Neural crest cell (in vitro differentiated cells): ENCODE measurements around the gene RPS3. TPM values are rescaled to one million over a fixed set of nuclear protein-coding genes. Genes with fewer than 3 reads are reported as not detected.
A peak's percentile ranks its signal among the peaks of the same experiment; 100 is the strongest.
"Not testable (repeated sequence)": the region's sequence is repeated elsewhere in the genome, so short reads cannot be mapped to it uniquely, and the experiment has no call there.

Experiments used
- DNase-seq: peaks from one replicate; pipeline ENCODE4 v3.0.0; 2021; ENCODE audit warnings: low read depth, mixed read lengths, low spot score
- H3K27ac Mint-ChIP-seq: one replicate; pipeline ENCODE4 v1.8.0; 2021; ENCODE audit warnings: mild to moderate bottlenecking, mixed read lengths; ENCODE audit not compliant: unreplicated experiment
- H3K27me3 Mint-ChIP-seq: 2 replicates; pipeline ENCODE4 v1.8.0; 2021; ENCODE audit warnings: low read depth, mild to moderate bottlenecking, mixed read lengths
- H3K36me3 Mint-ChIP-seq: 2 replicates; pipeline ENCODE4 v1.8.0; 2021; ENCODE audit warnings: low read depth, mild to moderate bottlenecking, mixed read lengths
- H3K4me1 Mint-ChIP-seq: 2 replicates; pipeline ENCODE4 v1.8.0; 2021; ENCODE audit warnings: mixed read lengths
- H3K4me3 Mint-ChIP-seq: one replicate; pipeline ENCODE4 v1.8.0; 2021; ENCODE audit warnings: mild to moderate bottlenecking, mixed read lengths
- H3K9me3 Mint-ChIP-seq: 2 replicates; pipeline ENCODE4 v1.8.0; 2021; ENCODE audit warnings: mixed read lengths
- total RNA-seq: library from RNA; stranded (reverse); gene quantifications from 2 replicates; pipeline ENCODE4 v1.2.1, GENCODE V29; 2021
- TF ChIP-seq, protein P1 (sequence below): fragments of 200-600 bp; sonication (generic); conservative IDR thresholded peaks from 2 replicates; pipeline ENCODE4 v1.5.0; 2021; ENCODE audit warnings: antibody characterized with exemption, mild to moderate bottlenecking

The RPS3 gene
- total RNA-seq, 1 donor from 2014 or later, result 3,664 TPM

DNA sequence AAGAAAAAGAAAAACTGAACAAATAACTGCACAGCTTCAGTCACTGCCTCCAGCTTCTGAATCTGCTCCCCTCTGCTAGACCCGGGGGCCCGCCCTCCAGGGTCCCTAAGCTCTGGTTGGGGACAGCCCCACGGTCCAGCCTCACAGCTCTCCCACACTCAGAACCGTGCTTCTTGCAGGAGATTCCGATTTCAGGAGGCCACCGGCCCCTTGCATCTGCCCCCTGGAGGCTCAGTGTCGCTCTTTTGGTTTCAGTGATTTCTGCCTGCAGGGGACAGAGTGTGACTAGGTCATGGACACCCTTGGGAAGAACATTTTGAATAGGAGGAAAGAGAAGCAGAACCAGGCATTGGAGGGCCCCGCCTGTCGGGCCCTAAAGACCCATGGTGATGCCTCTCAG, 23.1 kb upstream of the RPS3 start:
- Mint-ChIP-seq H3K27ac (no peak overlapping the region), H3K9me3 (no peaks in the 10 kb centered on the region), H3K27me3 (no peaks in the 10 kb centered on the region), H3K36me3 (no peaks in the 10 kb centered on the region), H3K4me1 (no peaks in the 10 kb centered on the region), H3K4me3 (no peak overlapping the region)
- TF ChIP-seq, protein P1, sequence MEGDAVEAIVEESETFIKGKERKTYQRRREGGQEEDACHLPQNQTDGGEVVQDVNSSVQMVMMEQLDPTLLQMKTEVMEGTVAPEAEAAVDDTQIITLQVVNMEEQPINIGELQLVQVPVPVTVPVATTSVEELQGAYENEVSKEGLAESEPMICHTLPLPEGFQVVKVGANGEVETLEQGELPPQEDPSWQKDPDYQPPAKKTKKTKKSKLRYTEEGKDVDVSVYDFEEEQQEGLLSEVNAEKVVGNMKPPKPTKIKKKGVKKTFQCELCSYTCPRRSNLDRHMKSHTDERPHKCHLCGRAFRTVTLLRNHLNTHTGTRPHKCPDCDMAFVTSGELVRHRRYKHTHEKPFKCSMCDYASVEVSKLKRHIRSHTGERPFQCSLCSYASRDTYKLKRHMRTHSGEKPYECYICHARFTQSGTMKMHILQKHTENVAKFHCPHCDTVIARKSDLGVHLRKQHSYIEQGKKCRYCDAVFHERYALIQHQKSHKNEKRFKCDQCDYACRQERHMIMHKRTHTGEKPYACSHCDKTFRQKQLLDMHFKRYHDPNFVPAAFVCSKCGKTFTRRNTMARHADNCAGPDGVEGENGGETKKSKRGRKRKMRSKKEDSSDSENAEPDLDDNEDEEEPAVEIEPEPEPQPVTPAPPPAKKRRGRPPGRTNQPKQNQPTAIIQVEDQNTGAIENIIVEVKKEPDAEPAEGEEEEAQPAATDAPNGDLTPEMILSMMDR, result peak; percentile 25
- DNase-seq, result no peak

DNA sequence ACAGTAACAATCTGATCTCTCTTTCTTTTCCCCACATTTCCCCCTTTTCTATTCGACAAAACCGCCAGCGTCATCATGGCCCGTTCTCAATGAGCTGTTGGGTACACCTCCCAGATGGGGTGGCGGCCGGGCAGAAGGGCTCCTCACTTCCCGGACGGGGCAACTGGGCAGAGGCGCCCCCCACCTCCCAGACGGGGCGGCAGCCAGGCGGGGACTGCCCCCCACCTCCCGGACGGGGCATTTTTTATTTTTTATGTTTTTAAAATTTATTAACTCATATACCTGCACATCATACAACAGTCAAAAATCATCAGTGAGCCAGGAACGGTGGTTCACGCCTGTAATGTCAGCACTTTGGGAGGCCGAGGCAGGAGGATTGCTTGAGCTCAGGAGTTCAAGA, 20.5 kb upstream of the RPS3 start:
- H3K9me3 Mint-ChIP-seq, DNase-seq, H3K4me1 Mint-ChIP-seq, H3K36me3 Mint-ChIP-seq, H3K27ac Mint-ChIP-seq, H3K27me3 Mint-ChIP-seq, H3K4me3 Mint-ChIP-seq: not testable (repeated sequence)

- no peaks in the 10 kb centered on the region for H3K27me3 Mint-ChIP-seq
These were observed 19.1 kb upstream of the RPS3 start for GRCh38 chr11:75380245-75380644.

GRCh38 chr11:75380716-75381420, 18.4 kb upstream of the RPS3 start:
- H3K36me3 Mint-ChIP-seq, result no peaks in the 10 kb centered on the region
- H3K9me3 Mint-ChIP-seq, result no peaks in the 10 kb centered on the region
- TF ChIP-seq, protein P1, result no peak
- DNase-seq, result no peak
- no peak overlapping the region for H3K4me3 Mint-ChIP-seq
- peaks cover under 1% of the 10 kb centered on the region for H3K27me3 Mint-ChIP-seq
- peak overlapping the region; percentile 71 for H3K27ac Mint-ChIP-seq
- H3K4me1 Mint-ChIP-seq, result peaks cover 9% of the 10 kb centered on the region

More at GRCh38 chr11:75380245-75380644, 19.1 kb upstream of the RPS3 start:
- Mint-ChIP-seq H3K4me3 (no peak overlapping the region), H3K27ac (no peak overlapping the region), H3K36me3 (no peaks in the 10 kb centered on the region), H3K4me1 (peaks cover 9% of the 10 kb centered on the region), H3K9me3 (no peaks in the 10 kb centered on the region)
- TF ChIP-seq, protein P1, result no peak
- no peak for DNase-seq

DNA sequence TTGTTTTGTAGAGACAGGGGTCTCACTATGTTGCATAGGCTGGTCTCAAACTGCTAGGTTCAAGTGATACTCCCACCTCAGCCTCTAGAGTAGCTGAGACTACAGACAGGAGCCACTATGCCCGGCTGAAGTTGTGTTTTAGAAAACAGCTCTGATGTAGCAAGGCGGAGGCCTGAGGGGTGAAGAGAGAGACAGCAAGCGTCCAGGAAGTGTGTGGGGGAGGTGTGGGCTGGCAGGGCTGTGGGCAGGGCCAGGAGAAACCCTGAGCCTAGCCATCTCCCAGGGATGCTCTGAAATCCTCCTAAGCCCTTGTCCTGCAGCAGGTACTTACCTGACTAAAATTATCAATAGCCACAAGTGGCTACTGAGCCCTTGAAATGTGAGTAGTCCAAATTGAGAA, 16.1 kb upstream of the RPS3 start:
- H3K9me3 Mint-ChIP-seq, result no peaks in the 10 kb centered on the region
- no peak for DNase-seq
- H3K36me3 Mint-ChIP-seq, result no peaks in the 10 kb centered on the region
- H3K27me3 Mint-ChIP-seq, result peaks cover 11% of the 10 kb centered on the region
- H3K4me3 Mint-ChIP-seq, result no peak overlapping the region
- peaks cover 9% of the 10 kb centered on the region for H3K4me1 Mint-ChIP-seq
- no peak overlapping the region for H3K27ac Mint-ChIP-seq
- TF ChIP-seq, protein P1, result no peak

DNA sequence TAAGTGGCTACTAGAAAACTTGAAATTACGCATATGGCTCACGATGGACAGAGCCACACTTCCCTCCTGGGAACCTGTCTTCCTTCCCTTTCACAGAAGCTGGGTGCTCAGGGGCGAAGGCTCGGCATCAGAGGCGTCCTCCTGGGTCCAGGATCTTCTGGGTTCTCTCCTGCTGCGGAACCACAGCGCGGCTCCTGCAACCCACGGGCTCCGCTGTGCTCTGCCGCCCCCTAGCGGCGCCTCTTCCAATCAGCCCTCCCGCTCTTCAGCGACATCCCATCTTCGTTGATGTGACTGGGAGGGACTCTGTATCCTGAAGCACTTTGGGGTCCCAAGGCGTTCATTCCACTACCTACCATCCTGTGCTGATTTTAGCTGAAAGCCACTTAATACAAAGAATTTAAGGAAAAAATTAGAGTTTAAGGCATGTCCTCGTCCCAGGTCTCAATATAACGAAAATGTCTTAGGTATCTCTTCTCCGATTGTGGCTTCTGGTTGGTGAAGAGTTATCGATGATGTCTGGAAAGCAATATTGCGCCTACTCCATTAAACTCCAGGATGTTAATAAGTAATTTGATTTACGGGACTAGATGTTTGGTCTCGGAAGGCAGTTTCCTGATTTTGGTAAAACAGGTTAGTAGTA, 14.8 kb upstream of the RPS3 start:
- Mint-ChIP-seq H3K27ac (no peak overlapping the region), H3K27me3 (peaks cover 11% of the 10 kb centered on the region), H3K4me1 (peaks cover 9% of the 10 kb centered on the region), H3K4me3 (no peak overlapping the region), H3K36me3 (no peaks in the 10 kb centered on the region), H3K9me3 (no peaks in the 10 kb centered on the region)
- peak; percentile 73 for DNase-seq
- TF ChIP-seq, protein P1, result peak; percentile 99
